A549 (cell line): ENCODE results near the gene PPP1R3C. TPM values are rescaled to one million over a fixed set of nuclear protein-coding genes. Genes with fewer than 3 reads are reported as not detected.

Experiments used
- ATAC-seq, 2 experiments: fragments of 200-7000 bp in 1 of 2; fragments of >200 bp in 1 of 2; cut with Nextera tagmentation in 1 of 2; cut with Tn5 transposase in 1 of 2; 3 replicates each; pipeline versions ENCODE4 v1.8.0 to v1.9.1; 2018 to 2020; ENCODE audit warnings: mild to moderate bottlenecking in 1 of 2, moderate library complexity in 1 of 2
- CTCF ChIA-PET: fragments of 300-600 bp; sonication (Branson Sonifier 250); formaldehyde crosslinking; extraction: SDS; loops from one replicate; lab custom pipeline; 2021; ENCODE audit warnings: antibody characterized with exemption, inconsistent platforms; lab: Yijun Ruan, JAX
- POLR2A ChIA-PET: fragments of 350-600 bp; formaldehyde crosslinking; extraction: SDS; loops from one replicate; lab custom pipeline; 2021; ENCODE audit warnings: antibody characterized with exemption, inconsistent platforms; lab: Yijun Ruan, JAX
- DNase-seq, 2 experiments: peaks; one replicate each; pipeline versions ENCODE4 v3.0.0 to v3.0.0-alpha.2; 2011 to 2016; ENCODE audit warnings: low read depth in 1 of 2, low spot score in 1 of 2
- FAIRE-seq: peaks from 2 replicates; lab custom pipeline; 2011; peaks lifted over from hg19 to GRCh38; lab: Jason Lieb, UNC
- H3K27ac ChIP-seq, 2 experiments: fragments of >200 bp; sonication (Bioruptor Twin); formaldehyde crosslinking; 3 replicates each; pipeline ENCODE4 v1.5.1; 2016 to 2017
- H3K4me1 ChIP-seq: fragments of >200 bp; sonication (Bioruptor Twin); formaldehyde crosslinking; 3 replicates; pipeline ENCODE4 v1.6.1; 2016
- H3K4me2 ChIP-seq: fragments of >200 bp; sonication (Bioruptor Twin); formaldehyde crosslinking; 3 replicates; pipeline ENCODE4 v1.6.1; 2016
- H3K4me3 ChIP-seq: fragments of >200 bp; sonication (Bioruptor Twin); formaldehyde crosslinking; 3 replicates; pipeline ENCODE4 v1.5.1; 2016
- H3K9me3 ChIP-seq: fragments of >200 bp; sonication (Bioruptor Twin); formaldehyde crosslinking; 3 replicates; pipeline ENCODE4 v1.6.1; 2016
- BHLHE40 ChIP-seq: IDR thresholded peaks from 2 replicates; pipeline ENCODE4 v1.6.1; 2012; ENCODE audit warnings: low read depth, low read length, inconsistent platforms
- CBX2 ChIP-seq: fragments of 200-600 bp; sonication (generic); IDR thresholded peaks from 2 replicates; pipeline ENCODE4 v1.6.1; 2016; ENCODE audit warnings: low read depth, mild to moderate bottlenecking, borderline replicate concordance
- CBX8 ChIP-seq: fragments of 200-600 bp; sonication (generic); IDR thresholded peaks from 2 replicates; pipeline ENCODE4 v1.6.1; 2016
- CEBPB ChIP-seq, 2 experiments: fragments of >200 bp in 1 of 2; sonication (Bioruptor Twin) in 1 of 2; formaldehyde crosslinking in 1 of 2; IDR thresholded peaks; 2 replicates each; pipeline ENCODE4 v1.6.1; 2012 to 2016
- CHD2 ChIP-seq: fragments of 150-350 bp; IDR thresholded peaks from 2 replicates; pipeline ENCODE4 v1.6.1; 2014; ENCODE audit warnings: low read length; ENCODE audit not compliant: partially characterized antibody
- CHD4 ChIP-seq: fragments of 200-600 bp; sonication (generic); IDR thresholded peaks from 2 replicates; pipeline ENCODE4 v1.6.1; 2016; ENCODE audit warnings: antibody characterized with exemption, mild to moderate bottlenecking, borderline replicate concordance
- EP300 ChIP-seq, 2 experiments: fragments of >200 bp; sonication (Bioruptor Twin); formaldehyde crosslinking; IDR thresholded peaks; 2 replicates in 1 of 2; 3 replicates in 1 of 2; pipeline ENCODE4 v1.6.1; 2016 to 2017
- ESRRA ChIP-seq: fragments of 150-350 bp; IDR thresholded peaks from 2 replicates; pipeline ENCODE4 v1.6.1; 2014; ENCODE audit warnings: mild to moderate bottlenecking, low read length, borderline replicate concordance
- FOSB ChIP-seq: fragments of 250-450 bp; sonication (Bioruptor Pico); IDR thresholded peaks from 2 replicates; pipeline ENCODE4 v1.5.0; 2020; ENCODE audit warnings: mild to moderate bottlenecking, moderate library complexity
- GATA3 ChIP-seq: IDR thresholded peaks from 2 replicates; pipeline ENCODE4 v1.6.1; 2012; ENCODE audit warnings: borderline replicate concordance
- HDAC2 ChIP-seq: fragments of 200-600 bp; sonication (generic); IDR thresholded peaks from 2 replicates; pipeline ENCODE4 v1.6.1; 2016
- HEYL ChIP-seq: fragments of 250-450 bp; sonication (Bioruptor Pico); IDR thresholded peaks from 2 replicates; pipeline ENCODE4 v1.8.0; 2021; ENCODE audit warnings: mild to moderate bottlenecking, moderate library complexity
- HOXB5 ChIP-seq: fragments of 250-450 bp; sonication (Bioruptor Pico); IDR thresholded peaks from 2 replicates; pipeline ENCODE4 v1.5.0; 2020; ENCODE audit warnings: mild to moderate bottlenecking, moderate library complexity
- JUN ChIP-seq, 2 experiments: fragments of >200 bp; sonication (Bioruptor Twin); formaldehyde crosslinking; IDR thresholded peaks; 2 replicates in 1 of 2; 3 replicates in 1 of 2; pipeline ENCODE4 v1.6.1; 2016 to 2017
- JUNB ChIP-seq: fragments of >200 bp; sonication (Bioruptor Twin); formaldehyde crosslinking; IDR thresholded peaks from 2 replicates; pipeline ENCODE4 v1.6.1; 2016
- KDM1A ChIP-seq: fragments of 200-600 bp; sonication (generic); IDR thresholded peaks from 2 replicates; pipeline ENCODE4 v1.6.1; 2016; ENCODE audit warnings: low read depth, mild to moderate bottlenecking
- KDM5A ChIP-seq: fragments of 200-600 bp; sonication (generic); IDR thresholded peaks from 2 replicates; pipeline ENCODE4 v1.6.1; 2016; ENCODE audit warnings: antibody characterized with exemption, mild to moderate bottlenecking
- NFE2L2 ChIP-seq: fragments of 150-350 bp; conservative IDR thresholded peaks from 2 replicates; pipeline ENCODE4 v1.6.1; 2014; ENCODE audit warnings: low read length
- NPAS2 ChIP-seq: fragments of 250-450 bp; sonication (Bioruptor Pico); IDR thresholded peaks from 2 replicates; pipeline ENCODE4 v1.8.0; 2022; ENCODE audit warnings: mild to moderate bottlenecking, moderate library complexity, borderline replicate concordance
- POLR2A ChIP-seq: IDR thresholded peaks from 2 replicates; pipeline ENCODE4 v1.6.1; 2012; ENCODE audit warnings: mild to moderate bottlenecking, low read length
- POLR2AphosphoS2 ChIP-seq: conservative IDR thresholded peaks from 2 replicates; pipeline ENCODE4 v1.6.1; 2012; ENCODE audit warnings: low read length, improper control_type of control experiment, inconsistent platforms
- RAD21 ChIP-seq, 2 experiments: fragments of >200 bp in 1 of 2; sonication (Bioruptor Twin) in 1 of 2; formaldehyde crosslinking in 1 of 2; IDR thresholded peaks in 1 of 2; conservative IDR thresholded peaks in 1 of 2; 2 replicates in 1 of 2; 3 replicates in 1 of 2; pipeline ENCODE4 v1.6.1; 2012 to 2018; ENCODE audit warnings: inconsistent platforms in 1 of 2
- RARB ChIP-seq: fragments of 250-450 bp; sonication (Bioruptor Pico); IDR thresholded peaks from 2 replicates; pipeline ENCODE4 v1.8.0; 2021; ENCODE audit warnings: mild to moderate bottlenecking, moderate library complexity
- RCOR1 ChIP-seq: fragments of 150-350 bp; IDR thresholded peaks from 2 replicates; pipeline ENCODE4 v1.6.1; 2014; ENCODE audit warnings: antibody characterized with exemption, low read length, low read depth
- RNF2 ChIP-seq: fragments of 200-600 bp; sonication (generic); IDR thresholded peaks from 2 replicates; pipeline ENCODE4 v1.6.1; 2016; ENCODE audit warnings: low read depth, mild to moderate bottlenecking, antibody characterized with exemption, moderate library complexity, borderline replicate concordance
- SMC3 ChIP-seq: fragments of >200 bp; sonication (Bioruptor Twin); formaldehyde crosslinking; IDR thresholded peaks from 3 replicates; pipeline ENCODE4 v1.6.1; 2018; ENCODE audit warnings: inconsistent platforms
- TP53 ChIP-seq: fragments of 250-450 bp; sonication (Bioruptor Pico); IDR thresholded peaks from 2 replicates; pipeline ENCODE4 v1.5.0; 2021; ENCODE audit warnings: mild to moderate bottlenecking, moderate library complexity
- ZFP36 ChIP-seq: fragments of 450-650 bp; IDR thresholded peaks from 2 replicates; pipeline ENCODE4 v1.6.1; 2014; ENCODE audit warnings: borderline replicate concordance; ENCODE audit not compliant: partially characterized antibody
- ZSCAN20 ChIP-seq: fragments of 250-450 bp; sonication (Bioruptor Pico); IDR thresholded peaks from 2 replicates; pipeline ENCODE4 v1.8.0; 2022; ENCODE audit warnings: mild to moderate bottlenecking, moderate library complexity
- WGBS: methylation state at CpG from one replicate; pipeline ENCODE4 v1.1.6; 2017; ENCODE audit errors: missing lambda C conversion rate; 5-methylcytosine and 5-hydroxymethylcytosine counted together
- polyA plus RNA-seq, 4 experiments: library from polyadenylated mRNA; depleted of rRNA in 3 of 4; stranded (reverse); fragments of >200 nt; fragmentation: RNase III in 1 of 4; extraction: RNeasy Plus Mini Kit Qiagen cat#74134 plus additional on column Dnase treatment in 1 of 4; gene quantifications; 2 replicates in 3 of 4; 3 replicates in 1 of 4; pipeline ENCODE4 v1.2.3, GENCODE V29; 2011 to 2017
- TF ChIP-seq, protein P1 (sequence below): fragments of >200 bp; sonication (Bioruptor Twin); formaldehyde crosslinking; IDR thresholded peaks from 2 replicates; pipeline ENCODE4 v1.6.1; 2016
- TF ChIP-seq, protein P2 (sequence below): IDR thresholded peaks from 2 replicates; pipeline ENCODE4 v1.6.1; 2012
- TF ChIP-seq, protein P3 (sequence below): fragments of 250-450 bp; sonication (Bioruptor Pico); IDR thresholded peaks from 2 replicates; pipeline ENCODE4 v1.5.0; 2020; ENCODE audit warnings: low read depth, mild to moderate bottlenecking, moderate library complexity

The PPP1R3C gene
- polyA plus RNA-seq, 2 of the 4 experiments (the other 2 are of a cell fraction) = 10.5 to 20.0 TPM

DNA sequence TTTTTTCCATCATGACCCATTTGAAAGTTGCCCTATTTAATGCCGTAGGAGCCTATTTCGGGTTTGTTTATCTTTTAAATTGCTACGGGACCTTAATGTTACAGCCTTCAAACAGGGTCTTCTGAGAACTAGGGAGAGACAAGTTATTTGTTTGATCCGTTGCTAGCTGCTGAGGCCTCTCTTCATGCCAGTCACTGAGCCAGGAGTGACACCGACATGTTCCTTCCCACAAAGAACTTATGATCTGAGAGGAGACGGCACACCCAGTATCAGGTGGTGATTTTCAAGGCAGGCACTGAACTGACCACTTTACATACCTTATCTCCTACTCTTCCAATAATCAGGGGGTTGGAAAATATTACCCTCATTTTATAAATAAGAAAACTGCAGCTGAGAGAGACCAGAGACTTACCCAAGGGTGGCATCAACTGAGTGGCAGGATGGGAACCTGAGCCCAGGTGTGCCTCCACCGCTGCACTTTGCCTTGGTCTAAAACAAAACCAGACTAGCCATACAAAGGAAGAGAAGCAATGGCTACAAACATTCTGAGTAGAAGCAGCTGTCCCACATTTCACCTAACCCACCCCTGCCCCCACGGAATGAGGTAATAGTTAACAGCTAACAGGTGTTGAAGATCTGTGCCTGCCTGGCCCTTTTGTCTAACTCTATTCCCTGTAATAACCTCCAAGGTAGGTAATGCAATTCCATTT lies 40.5 kb downstream of the PPP1R3C start:
- no peaks in the 10 kb centered on the region for H3K9me3 ChIP-seq
- DNase-seq (no peak), ATAC-seq (no peak), FAIRE-seq (no peak)
- TF ChIP-seq RCOR1 (no peak), CHD2 (no peak), TP53 (no peak), KDM1A (no peak)
- TF ChIP-seq, protein P1, sequence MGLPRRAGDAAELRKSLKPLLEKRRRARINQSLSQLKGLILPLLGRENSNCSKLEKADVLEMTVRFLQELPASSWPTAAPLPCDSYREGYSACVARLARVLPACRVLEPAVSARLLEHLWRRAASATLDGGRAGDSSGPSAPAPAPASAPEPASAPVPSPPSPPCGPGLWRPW = no peak
- H3K4me3 ChIP-seq = no peak overlapping the region
- H3K4me2 ChIP-seq = peak overlapping the region; percentile 75
- WGBS = 89% methylated on average over 8 of the region's 8 CpGs
- ChIA-PET CTCF (interaction anchor here (0.9 to 1.2 kb wide), 3 partner anchors 12 to 43 kb away, joined by 3 to 5 read pairs (median 4); partner anchors contain the start of gene PPP1R3C), POLR2A (interaction anchor here (1.2 to 4.3 kb wide), 2 partner anchors 41 to 206 kb away, joined by 3 to 37 read pairs; partner anchors contain the start of genes PPP1R3C and TNKS2)
- peak overlapping the region; percentile 93 to 94 for H3K27ac ChIP-seq
- peaks cover 82% of the 10 kb centered on the region for H3K4me1 ChIP-seq

DNA sequence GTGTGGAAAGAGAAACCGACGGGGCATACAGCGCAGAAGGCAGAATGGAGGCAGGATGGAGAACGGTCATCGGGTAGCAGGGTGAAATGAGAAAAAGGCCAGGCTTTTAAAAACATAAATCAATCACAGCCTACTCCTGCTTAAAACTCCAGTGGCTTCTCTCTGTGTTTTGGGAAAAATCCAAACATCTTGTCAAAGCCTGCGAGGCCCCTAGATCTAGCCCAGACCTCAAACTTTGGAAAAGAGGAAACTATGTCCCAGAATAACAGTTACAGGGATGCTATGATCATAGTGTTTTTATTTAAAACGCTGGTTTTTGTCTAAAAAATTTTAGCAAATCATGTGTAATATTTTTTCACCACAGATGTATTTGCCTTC lies 41.1 kb downstream of the PPP1R3C start:
- Histone ChIP-seq H3K9me3 (no peaks in the 10 kb centered on the region), H3K4me3 (peak overlapping the region; percentile 10; the same call in 1 of the 3 replicates), H3K4me2 (peak overlapping the region; percentile 75), H3K27ac (peak overlapping the region; percentile 93 to 94), H3K4me1 (peaks cover 80% of the 10 kb centered on the region)
- ATAC-seq = no peak
- WGBS = 48% methylated on average over 7 of the region's 7 CpGs
- no peak for FAIRE-seq
- TF ChIP-seq RNF2 (no peak), CBX2 (no peak), POLR2A (no peak), FOSB (no peak), ESRRA (no peak), HOXB5 (CRISPR knock-in tag) (no peak), CHD4 (no peak), CBX8 (no peak), KDM5A (no peak), NPAS2 (CRISPR knock-in tag) (no peak)
- ChIA-PET POLR2A (interaction anchor here (0.6 to 4.3 kb wide), 4 partner anchors 15 to 206 kb away, joined by 3 to 37 read pairs (median 4); partner anchors contain the start of genes PPP1R3C and TNKS2), CTCF (interaction anchor here (0.9 to 2.8 kb wide), 4 partner anchors 12 to 43 kb away, joined by 3 to 14 read pairs (median 4); partner anchors contain the start of gene PPP1R3C)
- DNase-seq = no peak

DNA sequence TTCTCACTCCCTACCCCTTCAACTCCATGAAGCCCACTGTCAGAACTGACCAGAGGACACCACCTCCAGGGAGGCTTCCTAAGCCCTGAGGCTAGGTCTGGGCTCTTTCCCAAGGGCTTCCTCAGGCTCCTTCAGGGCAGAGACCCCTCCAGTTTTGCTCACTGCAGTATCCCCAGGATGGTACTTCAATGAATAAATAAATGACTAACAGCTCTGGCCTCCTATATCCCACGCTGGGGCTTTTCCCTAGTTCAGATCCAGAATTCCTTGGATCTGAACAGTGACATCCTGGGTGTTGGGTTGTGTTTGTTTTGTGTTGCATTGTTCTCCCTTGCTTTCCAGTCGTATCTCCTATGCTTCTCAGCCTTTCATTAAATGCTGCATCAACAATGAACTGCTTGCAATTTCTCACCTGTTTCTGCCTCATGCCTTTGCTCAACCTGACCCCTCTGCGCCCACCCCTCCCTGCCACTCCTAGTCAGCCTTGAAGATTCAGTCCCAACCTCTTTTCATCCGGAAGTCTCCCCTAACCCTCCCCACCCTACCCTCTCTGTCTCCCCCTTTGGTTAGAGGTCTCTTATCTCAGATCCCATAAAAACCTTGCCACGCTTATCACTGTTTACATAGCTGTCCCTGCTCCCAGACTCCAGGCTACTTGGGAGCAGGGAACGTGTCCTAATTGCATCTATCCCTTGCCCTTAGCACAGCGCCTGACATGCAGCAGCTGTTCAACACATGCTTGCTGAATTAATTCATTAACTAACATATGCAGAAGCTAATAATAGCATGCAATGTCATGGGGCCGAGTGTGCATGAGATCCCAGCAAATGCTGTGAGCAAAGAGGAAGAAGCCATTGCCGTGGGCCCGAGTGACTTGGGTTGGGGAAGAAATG lies 41.7 kb downstream of the PPP1R3C start:
- POLR2A ChIA-PET = interaction anchor here (0.6 to 4.3 kb wide), 5 partner anchors 15 to 207 kb away, joined by 3 to 37 read pairs (median 3); partner anchors contain the start of genes PPP1R3C and TNKS2
- peak; percentile 66 to 91 for DNase-seq
- 8% methylated on average over 10 of the region's 10 CpGs for WGBS
- Histone ChIP-seq H3K4me3 (peak overlapping the region; percentile 10; the same call in 1 of the 3 replicates), H3K4me1 (peaks cover 73% of the 10 kb centered on the region), H3K4me2 (peak overlapping the region; percentile 75), H3K9me3 (no peaks in the 10 kb centered on the region), H3K27ac (peak overlapping the region; percentile 93 to 94)
- no peak for FAIRE-seq
- peak; percentile 67 to 81 for ATAC-seq
- CTCF ChIA-PET = interaction anchor here (0.9 to 2.8 kb wide), 4 partner anchors 13 to 42 kb away, joined by 4 to 14 read pairs (median 7); partner anchors contain the start of gene PPP1R3C
- TF ChIP-seq ZFP36 = peak; percentile 93
- no peak for TF ChIP-seq RCOR1
- no peak for TF ChIP-seq HEYL (CRISPR knock-in tag)
- TF ChIP-seq JUN (IDR thresholded peaks at IDR 0.05) = peak; percentile 1 to 11; a peak in 3 of 5 replicates
- TF ChIP-seq CEBPB (IDR thresholded peaks at IDR 0.05) = peak in 1 of 2 experiments; percentile 25; a peak in 3 of 4 replicates
- TF ChIP-seq KDM5A = no peak
- no peak for TF ChIP-seq ZSCAN20 (CRISPR knock-in tag)
- TF ChIP-seq SMC3 = no peak; the same call in 1 of the 3 replicates
- TF ChIP-seq BHLHE40 = 0 out of 2 replicates have a peak, but pooled peaks have one; percentile 8
- TF ChIP-seq, protein P2, sequence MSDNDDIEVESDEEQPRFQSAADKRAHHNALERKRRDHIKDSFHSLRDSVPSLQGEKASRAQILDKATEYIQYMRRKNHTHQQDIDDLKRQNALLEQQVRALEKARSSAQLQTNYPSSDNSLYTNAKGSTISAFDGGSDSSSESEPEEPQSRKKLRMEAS = peak; percentile 85
- no peak for TF ChIP-seq RARB (CRISPR knock-in tag)
- TF ChIP-seq EP300 (IDR thresholded peaks at IDR 0.05) = peak; percentile 8; a peak in 3 of 5 replicates
- TF ChIP-seq HOXB5 (CRISPR knock-in tag) = 0 out of 2 replicates have a peak, but pooled peaks have one; percentile 13
- TF ChIP-seq HDAC2 = no peak
- no peak for TF ChIP-seq POLR2AphosphoS2
- no peak for TF ChIP-seq CHD2
- TF ChIP-seq GATA3 = peak; percentile 93
- peak; percentile 15; the same call in 1 of the 2 replicates for TF ChIP-seq JUNB
- TF ChIP-seq, protein P3, sequence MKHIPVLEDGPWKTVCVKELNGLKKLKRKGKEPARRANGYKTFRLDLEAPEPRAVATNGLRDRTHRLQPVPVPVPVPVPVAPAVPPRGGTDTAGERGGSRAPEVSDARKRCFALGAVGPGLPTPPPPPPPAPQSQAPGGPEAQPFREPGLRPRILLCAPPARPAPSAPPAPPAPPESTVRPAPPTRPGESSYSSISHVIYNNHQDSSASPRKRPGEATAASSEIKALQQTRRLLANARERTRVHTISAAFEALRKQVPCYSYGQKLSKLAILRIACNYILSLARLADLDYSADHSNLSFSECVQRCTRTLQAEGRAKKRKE (CRISPR knock-in tag) = peak; percentile 47; the same call in 1 of the 2 replicates
- TF ChIP-seq NFE2L2 = no peak
- TF ChIP-seq RNF2 = no peak
- TF ChIP-seq RAD21 (conservative IDR thresholded peaks at IDR 0.05 in 1 of 2, IDR thresholded peaks at IDR 0.05 in 1 of 2) = peak; percentile 15 to 24; a peak in 1 of 5 replicates
